WERI-Rb-1 (cell line): ENCODE measurements around the gene SOX2.

ENCODE experiments used
- DNase-seq: peaks from one replicate; pipeline ENCODE4 v3.0.0-alpha.2; 2020
- H3K27ac ChIP-seq: fragments of 250-450 bp; sonication (Bioruptor Pico); 2 replicates; pipeline ENCODE4 v1.5.1; 2020; ENCODE audit warnings: mild to moderate bottlenecking, moderate library complexity
- H3K27me3 ChIP-seq: fragments of 250-450 bp; sonication (Bioruptor Pico); 2 replicates; pipeline ENCODE4 v1.5.1; 2021; ENCODE audit warnings: mild to moderate bottlenecking, low read depth, moderate library complexity; ENCODE audit not compliant: insufficient read depth, severe bottlenecking
- H3K36me3 ChIP-seq: fragments of 250-450 bp; sonication (Bioruptor Pico); 2 replicates; pipeline ENCODE4 v1.5.1; 2020; ENCODE audit warnings: mild to moderate bottlenecking, moderate library complexity
- H3K4me3 ChIP-seq: 2 replicates; pipeline ENCODE4 v1.5.1; 2011; ENCODE audit warnings: low read depth, mild to moderate bottlenecking, control low read depth, low read length
- H3K9me3 ChIP-seq: fragments of 250-450 bp; sonication (Bioruptor Pico); 2 replicates; pipeline ENCODE4 v1.5.1; 2021; ENCODE audit warnings: mild to moderate bottlenecking, moderate library complexity; ENCODE audit not compliant: severe bottlenecking
- CTCF ChIP-seq: IDR thresholded peaks from 2 replicates; pipeline ENCODE4 v1.5.1; 2011; ENCODE audit warnings: low read depth, mild to moderate bottlenecking, control low read depth, inconsistent platforms, low read length

SOX2 gene

GRCh38 chr3:181728470-181729340 is 17.0 kb downstream of the SOX2 start:
- no peak overlapping the region for H3K4me3 ChIP-seq
- peaks cover 96% of the 10 kb centered on the region for H3K27me3 ChIP-seq
- H3K27ac ChIP-seq, result no peak overlapping the region
- no peak for DNase-seq
- no peaks in the 10 kb centered on the region for H3K9me3 ChIP-seq
- no peaks in the 10 kb centered on the region for H3K36me3 ChIP-seq
- no peak for TF ChIP-seq CTCF

GRCh38 chr3:181729341-181729869 is 17.7 kb downstream of the SOX2 start:
- no peak for TF ChIP-seq CTCF

GRCh38 chr3:181730316-181730715 is 18.6 kb downstream of the SOX2 start:
- DNase-seq, result no peak
- no peaks in the 10 kb centered on the region for H3K9me3 ChIP-seq
- no peak overlapping the region for H3K27ac ChIP-seq
- no peaks in the 10 kb centered on the region for H3K36me3 ChIP-seq
- H3K27me3 ChIP-seq, result peaks cover 96% of the 10 kb centered on the region
- no peak for TF ChIP-seq CTCF
- H3K4me3 ChIP-seq, result no peak overlapping the region

More at GRCh38 chr3:181729341-181729869, 17.7 kb downstream of the SOX2 start:
- Histone ChIP-seq H3K9me3 (no peaks in the 10 kb centered on the region), H3K36me3 (no peaks in the 10 kb centered on the region), H3K27ac (no peak overlapping the region), H3K4me3 (no peak overlapping the region), H3K27me3 (peaks cover 96% of the 10 kb centered on the region)
- DNase-seq, result no peak

GRCh38 chr3:181730934-181731333 is 19.2 kb downstream of the SOX2 start:
- H3K9me3 ChIP-seq, result no peaks in the 10 kb centered on the region
- DNase-seq, result no peak
- H3K4me3 ChIP-seq, result no peak overlapping the region
- peaks cover 97% of the 10 kb centered on the region for H3K27me3 ChIP-seq
- no peaks in the 10 kb centered on the region for H3K36me3 ChIP-seq
- no peak overlapping the region for H3K27ac ChIP-seq
- no peak for TF ChIP-seq CTCF

- H3K36me3 ChIP-seq, result no peaks in the 10 kb centered on the region
Observed at GRCh38 chr3:181735911-181736310, 24.2 kb downstream of the SOX2 start.

More at GRCh38 chr3:181735911-181736310, 24.2 kb downstream of the SOX2 start:
- Histone ChIP-seq H3K27me3 (peaks cover 84% of the 10 kb centered on the region), H3K9me3 (no peaks in the 10 kb centered on the region), H3K4me3 (no peak overlapping the region), H3K27ac (no peak overlapping the region)
- DNase-seq, result no peak
- no peak for TF ChIP-seq CTCF
